Panc1 (cell line): ENCODE data around the gene EFR3B. TPM values are rescaled to one million over a fixed set of nuclear protein-coding genes. Genes with fewer than 3 reads are reported as not detected.
"Not testable (repeated sequence)": the region's sequence is repeated elsewhere in the genome, so short reads cannot be mapped to it uniquely, and the experiment has no call there.

Experiments
- ATAC-seq: fragments of 200-7000 bp; cut with Tn5 transposase; 2 replicates; pipeline ENCODE4 v1.9.1; 2020; ENCODE audit warnings: mild to moderate bottlenecking, moderate library complexity
- BruUV-seq: library from RNA; stranded (reverse); fragments of 400-500 nt; replicated peaks from 2 replicates; lab custom pipeline; 2021; lab: Mats Ljungman, UMichigan
- CTCF ChIA-PET: fragments of 300-600 bp; sonication (Branson Sonifier 250); formaldehyde crosslinking; loops from one replicate; lab custom pipeline; 2022; ENCODE audit warnings: antibody characterized with exemption; lab: Charles Lee
- POLR2A ChIA-PET: fragments of 300-600 bp; sonication (Branson Sonifier 250); formaldehyde crosslinking; loops from one replicate; lab custom pipeline; 2022; ENCODE audit warnings: antibody characterized with exemption; lab: Charles Lee
- DNase-seq: peaks from one replicate; pipeline ENCODE4 v3.0.0-alpha.2; 2010; ENCODE audit warnings: low read depth, low spot score
- H3K27ac ChIP-seq: 2 replicates; pipeline ENCODE4 v1.5.1; 2011; ENCODE audit warnings: mild to moderate bottlenecking, low read length, inconsistent platforms
- H3K27me3 ChIP-seq: fragments of 200-500 bp; sonication (Bioruptor generic); 2 replicates; pipeline ENCODE4 v1.6.0; 2014; ENCODE audit warnings: low read length, inconsistent platforms; ENCODE audit not compliant: control insufficient read depth, insufficient read depth
- H3K36me3 ChIP-seq: fragments of 200-500 bp; sonication (Bioruptor generic); 2 replicates; pipeline ENCODE4 v1.5.1; 2014; ENCODE audit warnings: inconsistent platforms, mild to moderate bottlenecking, low read length, moderate library complexity; ENCODE audit not compliant: control insufficient read depth, insufficient read depth
- H3K4me1 ChIP-seq: 2 replicates; pipeline ENCODE4 v1.5.1; 2011; ENCODE audit warnings: inconsistent platforms, mild to moderate bottlenecking, low read length, moderate library complexity; ENCODE audit not compliant: control insufficient read depth, insufficient read depth
- H3K4me3 ChIP-seq, 2 experiments: 2 replicates each; pipeline ENCODE4 v1.5.1; 2011 to 2012; ENCODE audit warnings: low read depth in 2 of 2, low read length in 2 of 2, mild to moderate bottlenecking in 2 of 2, inconsistent platforms in 1 of 2, moderate library complexity in 1 of 2
- H3K9me3 ChIP-seq: fragments of 200-500 bp; sonication (Bioruptor generic); 2 replicates; pipeline ENCODE4 v1.5.1; 2014; ENCODE audit warnings: low read depth, mild to moderate bottlenecking, inconsistent platforms, low read length, moderate library complexity; ENCODE audit not compliant: control insufficient read depth, insufficient read depth
- POLR2AphosphoS5 ChIP-seq: IDR thresholded peaks from 2 replicates; pipeline ENCODE4 v1.6.1; 2012; ENCODE audit warnings: mild to moderate bottlenecking, low read depth, low read length, moderate library complexity
- SIN3A ChIP-seq: IDR thresholded peaks from 2 replicates; pipeline ENCODE4 v1.6.1; 2012; ENCODE audit warnings: low read depth, mild to moderate bottlenecking, low read length, moderate library complexity, borderline replicate concordance; ENCODE audit not compliant: insufficient read depth
- TCF7L2 ChIP-seq: IDR thresholded peaks from 2 replicates; pipeline ENCODE4 v1.6.1; 2011; ENCODE audit warnings: mild to moderate bottlenecking, low read depth, low read length, inconsistent platforms
- in situ Hi-C: cut with HindIII; loops from 2 replicates; pipeline ENCODE4 v1.10.0; 2016; ENCODE audit warnings: low sequenced_read_pairs, low pct_unique_long_range_greater_than_20kb
- intact Hi-C: fragments of 100-400 bp; cut with micrococcal nuclease; formaldehyde crosslinking; loops from one replicate; pipeline ENCODE4 v1.10.0; 2022; ENCODE audit not compliant: unreplicated experiment
- total RNA-seq: library from RNA; stranded (reverse); gene quantifications from one replicate; pipeline ENCODE4 v1.2.1, GENCODE V29; 2021; ENCODE audit not compliant: unreplicated experiment
- TF ChIP-seq, protein P1 (sequence below): fragments of 450-650 bp; IDR thresholded peaks from 2 replicates; pipeline ENCODE4 v1.5.1; 2017; ENCODE audit warnings: mild to moderate bottlenecking
- TF ChIP-seq, protein P2 (sequence below), 2 experiments: IDR thresholded peaks; 2 replicates each; pipeline ENCODE4 v1.6.1; 2011 to 2012; ENCODE audit warnings: low read depth in 2 of 2, control low read depth in 1 of 2, low read length in 1 of 2, mild to moderate bottlenecking in 1 of 2, moderate library complexity in 1 of 2; ENCODE audit not compliant: insufficient read depth in 1 of 2

The EFR3B gene
- total RNA-seq, 1 experiment from 2014 or later: 8.9 TPM

DNA sequence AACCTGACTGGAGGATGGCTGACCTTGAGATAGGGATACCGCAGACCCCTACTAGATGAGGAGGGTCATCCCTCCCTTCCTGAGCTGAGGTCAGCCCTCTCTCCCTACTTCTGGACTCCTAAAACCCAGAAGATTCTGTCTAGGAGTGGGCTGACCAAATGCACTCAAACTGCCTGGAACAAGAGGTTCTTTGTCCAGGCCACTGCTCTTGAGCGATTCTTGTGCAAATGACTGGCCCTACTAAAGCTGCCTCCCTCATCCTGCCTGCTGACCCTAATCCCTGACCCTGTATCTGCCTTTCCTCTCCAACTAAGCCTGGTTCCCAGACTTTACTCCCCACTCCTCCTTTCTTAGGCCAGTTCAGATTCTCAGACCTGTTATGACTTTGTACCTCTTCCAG, 56.2 kb downstream of the EFR3B start:
- no peaks in the 10 kb centered on the region for H3K36me3 ChIP-seq
- H3K4me3 ChIP-seq: no peak overlapping the region
- ATAC-seq (no peak), DNase-seq (no peak)
- intact Hi-C loops (no loop called here), in situ Hi-C loops (no loop called here)
- no peak overlapping the region for H3K27ac ChIP-seq
- no peaks in the 10 kb centered on the region for H3K9me3 ChIP-seq
- no peaks in the 10 kb centered on the region for H3K27me3 ChIP-seq
- POLR2A ChIA-PET: interaction anchor here (0.6 kb wide), 1 partner anchor 86 kb away, joined by 4 read pairs; no protein-coding TSS in a partner anchor
- no TSS peak for BruUV-seq
- TF ChIP-seq, protein P1, sequence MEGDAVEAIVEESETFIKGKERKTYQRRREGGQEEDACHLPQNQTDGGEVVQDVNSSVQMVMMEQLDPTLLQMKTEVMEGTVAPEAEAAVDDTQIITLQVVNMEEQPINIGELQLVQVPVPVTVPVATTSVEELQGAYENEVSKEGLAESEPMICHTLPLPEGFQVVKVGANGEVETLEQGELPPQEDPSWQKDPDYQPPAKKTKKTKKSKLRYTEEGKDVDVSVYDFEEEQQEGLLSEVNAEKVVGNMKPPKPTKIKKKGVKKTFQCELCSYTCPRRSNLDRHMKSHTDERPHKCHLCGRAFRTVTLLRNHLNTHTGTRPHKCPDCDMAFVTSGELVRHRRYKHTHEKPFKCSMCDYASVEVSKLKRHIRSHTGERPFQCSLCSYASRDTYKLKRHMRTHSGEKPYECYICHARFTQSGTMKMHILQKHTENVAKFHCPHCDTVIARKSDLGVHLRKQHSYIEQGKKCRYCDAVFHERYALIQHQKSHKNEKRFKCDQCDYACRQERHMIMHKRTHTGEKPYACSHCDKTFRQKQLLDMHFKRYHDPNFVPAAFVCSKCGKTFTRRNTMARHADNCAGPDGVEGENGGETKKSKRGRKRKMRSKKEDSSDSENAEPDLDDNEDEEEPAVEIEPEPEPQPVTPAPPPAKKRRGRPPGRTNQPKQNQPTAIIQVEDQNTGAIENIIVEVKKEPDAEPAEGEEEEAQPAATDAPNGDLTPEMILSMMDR: no peak
- no peaks in the 10 kb centered on the region for H3K4me1 ChIP-seq
- CTCF ChIA-PET: no interaction called here

DNA sequence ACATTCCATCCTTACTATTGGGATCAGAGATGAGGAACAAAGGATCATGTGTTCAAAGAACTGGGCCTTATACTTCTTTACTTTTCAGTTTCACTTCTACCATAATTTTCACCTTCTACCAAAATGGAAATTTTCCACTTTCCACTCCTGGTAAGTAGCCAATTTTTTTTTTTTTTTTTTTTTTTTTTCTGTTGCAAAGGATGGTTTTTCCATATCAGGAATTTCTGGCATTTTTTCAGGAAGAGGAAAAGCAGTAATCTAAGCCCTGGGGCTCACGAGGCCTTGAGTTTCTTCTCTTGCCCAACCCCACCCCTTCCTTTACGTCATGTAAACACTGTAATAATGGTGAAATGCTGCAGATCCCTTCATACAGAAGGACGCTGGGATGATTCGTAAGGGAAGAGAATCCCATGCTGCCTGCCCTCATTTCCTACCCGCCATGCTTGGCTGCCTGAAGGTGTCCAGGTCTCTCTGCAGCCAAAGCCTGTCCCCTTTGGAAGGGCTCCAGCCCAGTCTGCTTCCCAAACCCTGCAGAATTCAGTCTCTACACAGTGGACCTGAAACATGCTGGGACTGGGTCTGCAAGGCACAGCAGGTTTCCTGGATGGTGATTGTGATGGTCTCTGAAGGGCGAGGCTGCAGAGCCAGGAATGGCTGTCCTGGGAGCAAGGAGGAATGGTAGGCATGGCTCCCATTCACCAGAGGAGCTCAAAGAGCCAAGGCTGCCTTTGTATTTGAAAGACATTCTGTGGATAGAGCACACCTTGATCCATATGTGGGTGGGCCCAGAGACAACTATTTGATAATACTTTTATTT, 57.0 kb downstream of the EFR3B start:
- BruUV-seq: no TSS peak
- H3K36me3 ChIP-seq: no peaks in the 10 kb centered on the region
- POLR2A ChIA-PET: interaction anchor here (0.6 to 0.7 kb wide), 3 partner anchors 14 to 417 kb away, joined by 4 to 5 read pairs (median 4); no protein-coding TSS in a partner anchor
- no peaks in the 10 kb centered on the region for H3K4me1 ChIP-seq
- in situ Hi-C loops (no loop called here), intact Hi-C loops (no loop called here)
- ATAC-seq (no peak), DNase-seq (no peak)
- CTCF ChIA-PET: no interaction called here
- H3K27me3 ChIP-seq: no peaks in the 10 kb centered on the region
- no peak overlapping the region for H3K27ac ChIP-seq
- H3K4me3 ChIP-seq: no peak overlapping the region
- TF ChIP-seq, protein P1: no peak
- TF ChIP-seq, protein P2, sequence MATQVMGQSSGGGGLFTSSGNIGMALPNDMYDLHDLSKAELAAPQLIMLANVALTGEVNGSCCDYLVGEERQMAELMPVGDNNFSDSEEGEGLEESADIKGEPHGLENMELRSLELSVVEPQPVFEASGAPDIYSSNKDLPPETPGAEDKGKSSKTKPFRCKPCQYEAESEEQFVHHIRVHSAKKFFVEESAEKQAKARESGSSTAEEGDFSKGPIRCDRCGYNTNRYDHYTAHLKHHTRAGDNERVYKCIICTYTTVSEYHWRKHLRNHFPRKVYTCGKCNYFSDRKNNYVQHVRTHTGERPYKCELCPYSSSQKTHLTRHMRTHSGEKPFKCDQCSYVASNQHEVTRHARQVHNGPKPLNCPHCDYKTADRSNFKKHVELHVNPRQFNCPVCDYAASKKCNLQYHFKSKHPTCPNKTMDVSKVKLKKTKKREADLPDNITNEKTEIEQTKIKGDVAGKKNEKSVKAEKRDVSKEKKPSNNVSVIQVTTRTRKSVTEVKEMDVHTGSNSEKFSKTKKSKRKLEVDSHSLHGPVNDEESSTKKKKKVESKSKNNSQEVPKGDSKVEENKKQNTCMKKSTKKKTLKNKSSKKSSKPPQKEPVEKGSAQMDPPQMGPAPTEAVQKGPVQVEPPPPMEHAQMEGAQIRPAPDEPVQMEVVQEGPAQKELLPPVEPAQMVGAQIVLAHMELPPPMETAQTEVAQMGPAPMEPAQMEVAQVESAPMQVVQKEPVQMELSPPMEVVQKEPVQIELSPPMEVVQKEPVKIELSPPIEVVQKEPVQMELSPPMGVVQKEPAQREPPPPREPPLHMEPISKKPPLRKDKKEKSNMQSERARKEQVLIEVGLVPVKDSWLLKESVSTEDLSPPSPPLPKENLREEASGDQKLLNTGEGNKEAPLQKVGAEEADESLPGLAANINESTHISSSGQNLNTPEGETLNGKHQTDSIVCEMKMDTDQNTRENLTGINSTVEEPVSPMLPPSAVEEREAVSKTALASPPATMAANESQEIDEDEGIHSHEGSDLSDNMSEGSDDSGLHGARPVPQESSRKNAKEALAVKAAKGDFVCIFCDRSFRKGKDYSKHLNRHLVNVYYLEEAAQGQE (IDR thresholded peaks at IDR 0.05; ENCODE audit: insufficient read depth in 1 of 2, low read depth in 2 of 2, low read length in 1 of 2): no peak
- TF ChIP-seq POLR2AphosphoS5 (no peak), TCF7L2 (no peak), SIN3A (no peak)
- no peaks in the 10 kb centered on the region for H3K9me3 ChIP-seq

DNA sequence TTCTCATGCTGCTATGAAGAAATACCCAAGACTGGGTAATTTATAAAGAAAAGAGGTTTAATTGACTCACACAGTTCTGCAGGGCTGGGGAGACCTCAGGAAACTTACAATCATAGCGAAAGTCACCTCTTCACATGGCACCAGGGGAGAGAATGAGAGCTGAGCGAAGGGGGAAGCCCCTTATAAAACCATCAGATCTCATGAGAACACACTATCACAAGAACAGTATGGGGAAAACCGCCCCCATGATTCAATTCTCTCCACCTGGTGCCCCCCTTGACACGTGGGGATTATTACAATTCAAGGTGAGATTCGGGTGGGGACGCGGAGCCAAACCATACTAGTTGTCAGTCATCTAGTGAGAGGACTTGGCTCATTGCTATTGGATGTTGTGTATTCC, 60.5 kb downstream of the EFR3B start:
- POLR2A ChIA-PET, DNase-seq, H3K27ac ChIP-seq, H3K4me1 ChIP-seq, intact Hi-C loops, H3K27me3 ChIP-seq, H3K36me3 ChIP-seq, BruUV-seq, H3K9me3 ChIP-seq, CTCF ChIA-PET, H3K4me3 ChIP-seq, ATAC-seq, in situ Hi-C loops: not testable (repeated sequence)
